HG03378 (cell line): Measurements from ENCODE around the gene GPR137.
"Not testable (repeated sequence)": the region's sequence is repeated elsewhere in the genome, so short reads cannot be mapped to it uniquely, and the experiment has no call there.

ENCODE experiments used
- ATAC-seq: cut with Tn5 transposase; IDR thresholded peaks from one replicate; pipeline ENCODE4 v1.9.1; 2021; ENCODE audit warnings: mild to moderate bottlenecking, moderate library complexity; ENCODE audit not compliant: unreplicated experiment

The GPR137 gene

GRCh38 chr11:64298966-64299846 lies 13.6 kb downstream of the GPR137 start:
- ATAC-seq = no peak

- no peak for ATAC-seq
Observed at GRCh38 chr11:64299847-64300648, 14.4 kb downstream of the GPR137 start, which contains the start of gene CATSPERZ. Gene CATSPERZ, plus strand, starts transcription at chr11:64300358. Its CDS starts 53 bp downstream, at chr11:64300411.

- no peak for ATAC-seq
Observed at GRCh38 chr11:64303109-64304031, 17.7 kb downstream of the GPR137 start.

- no peak for ATAC-seq
Observed at GRCh38 chr11:64304032-64304315, 18.3 kb downstream of the GPR137 start.

- ATAC-seq = peak; percentile 38
Observed at GRCh38 chr11:64304316-64305072, 18.8 kb downstream of the GPR137 start.

- peak; percentile 75 for ATAC-seq
Observed at GRCh38 chr11:64305075-64305690, 19.5 kb downstream of the GPR137 start, which contains the start of gene ESRRA. Gene ESRRA, plus strand, starts transcription at chr11:64305524. Its CDS starts 1,656 bp downstream, at chr11:64307180.

- ATAC-seq = no peak
Observed at GRCh38 chr11:64305691-64306562, 20.3 kb downstream of the GPR137 start.

- ATAC-seq = no peak
Observed at GRCh38 chr11:64306563-64306875, 20.9 kb downstream of the GPR137 start.

- ATAC-seq = no peak
Observed at GRCh38 chr11:64306876-64307622, 21.4 kb downstream of the GPR137 start.

GRCh38 chr11:64307795-64308194 lies 22.1 kb downstream of the GPR137 start:
- ATAC-seq = not testable (repeated sequence)

- no peak for ATAC-seq
Observed at GRCh38 chr11:64312947-64313346, 27.3 kb downstream of the GPR137 start.

GRCh38 chr11:64313491-64314145 lies 28.0 kb downstream of the GPR137 start:
- ATAC-seq = no peak

GRCh38 chr11:64314146-64314804 lies 28.6 kb downstream of the GPR137 start:
- no peak for ATAC-seq

GRCh38 chr11:64314805-64315561 lies 29.3 kb downstream of the GPR137 start:
- no peak for ATAC-seq

GRCh38 chr11:64315667-64316526 lies 30.2 kb downstream of the GPR137 start:
- not testable (repeated sequence) for ATAC-seq
